SKM-1 treated with dmso at 0.1 percent for 144 hours (cell line): ENCODE results near the gene RBAK.
"Not testable (repeated sequence)": the region's sequence is repeated elsewhere in the genome, so short reads cannot be mapped to it uniquely, and the experiment has no call there.

Source experiments
- DNase-seq: peaks from one replicate; lab custom pipeline; 2025; ENCODE audit not compliant: unreplicated experiment; lab: John Stamatoyannopoulos, UW

The RBAK gene

GRCh38 chr7:5050676-5051075 lies 5.0 kb downstream of the RBAK start:
- DNase-seq, result no peak

DNA sequence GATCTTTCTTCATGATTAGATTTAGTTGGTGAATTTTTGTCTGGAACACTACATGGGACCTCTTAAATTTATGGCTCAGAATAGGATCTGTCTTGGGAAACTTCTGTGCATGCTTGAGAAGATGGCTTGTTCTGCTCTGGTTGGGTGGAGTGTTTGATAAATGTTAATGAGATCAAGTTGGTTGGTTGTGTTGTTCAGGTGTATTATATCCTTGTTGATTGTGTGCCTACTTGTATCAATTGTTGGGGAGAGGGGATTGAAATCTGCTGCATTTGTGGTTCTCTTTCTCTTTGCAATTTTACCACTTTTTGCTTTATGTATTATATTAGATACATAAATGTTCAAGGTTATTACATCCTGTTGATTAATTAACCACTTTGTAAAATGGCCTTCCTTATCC lies 6.1 kb downstream of the RBAK start:
- not testable (repeated sequence) for DNase-seq

DNA sequence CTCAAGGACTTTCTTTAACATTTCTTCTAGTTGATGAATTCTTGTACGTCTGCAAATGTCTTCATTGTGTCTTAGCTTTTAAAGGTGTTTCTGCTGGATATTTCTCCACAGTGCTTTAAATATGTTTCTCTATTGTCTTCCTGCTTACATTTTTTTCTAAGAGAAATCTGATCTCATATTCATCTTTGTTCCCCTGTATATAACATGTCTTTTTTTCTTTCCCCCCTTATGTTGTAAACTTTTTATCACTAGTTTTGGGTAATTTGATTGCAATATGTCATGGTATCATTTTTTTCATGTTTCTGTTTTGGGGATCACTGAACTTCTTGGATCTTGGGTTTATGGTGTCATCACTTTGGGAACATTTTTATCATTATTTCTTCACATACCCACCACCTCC lies 7.5 kb downstream of the RBAK start:
- no peak for DNase-seq

DNA sequence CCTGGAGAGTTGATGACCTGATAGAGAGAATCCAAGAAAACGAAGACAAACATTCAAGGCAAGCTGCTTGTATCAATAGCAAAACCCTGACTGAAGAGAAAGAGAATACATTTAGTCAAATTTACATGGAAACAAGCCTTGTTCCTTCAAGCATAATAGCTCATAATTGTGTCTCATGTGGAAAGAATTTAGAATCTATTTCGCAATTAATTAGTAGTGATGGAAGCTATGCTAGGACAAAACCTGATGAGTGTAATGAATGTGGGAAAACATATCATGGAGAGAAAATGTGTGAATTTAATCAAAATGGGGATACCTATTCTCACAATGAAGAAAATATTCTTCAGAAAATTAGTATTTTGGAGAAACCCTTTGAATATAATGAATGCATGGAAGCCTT lies 18.0 kb downstream of the RBAK start:
- no peak for DNase-seq

- DNase-seq, result no peak
These were observed 18.9 kb downstream of the RBAK start for GRCh38 chr7:5064391-5065106.

DNA sequence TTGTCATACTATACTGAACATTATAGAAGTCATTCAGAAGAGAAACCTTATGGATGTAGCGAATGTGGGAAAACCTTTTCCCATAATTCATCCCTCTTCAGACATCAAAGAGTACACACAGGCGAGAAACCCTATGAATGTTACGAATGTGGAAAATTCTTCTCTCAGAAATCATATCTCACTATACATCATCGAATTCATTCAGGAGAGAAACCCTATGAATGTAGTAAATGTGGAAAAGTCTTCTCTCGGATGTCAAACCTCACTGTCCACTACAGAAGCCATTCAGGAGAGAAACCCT lies 19.4 kb downstream of the RBAK start:
- no peak for DNase-seq

GRCh38 chr7:5068521-5068920 lies 22.9 kb downstream of the RBAK start:
- no peak for DNase-seq

- DNase-seq, result no peak
These were observed 24.5 kb downstream of the RBAK start for GRCh38 chr7:5070206-5070605.

DNA sequence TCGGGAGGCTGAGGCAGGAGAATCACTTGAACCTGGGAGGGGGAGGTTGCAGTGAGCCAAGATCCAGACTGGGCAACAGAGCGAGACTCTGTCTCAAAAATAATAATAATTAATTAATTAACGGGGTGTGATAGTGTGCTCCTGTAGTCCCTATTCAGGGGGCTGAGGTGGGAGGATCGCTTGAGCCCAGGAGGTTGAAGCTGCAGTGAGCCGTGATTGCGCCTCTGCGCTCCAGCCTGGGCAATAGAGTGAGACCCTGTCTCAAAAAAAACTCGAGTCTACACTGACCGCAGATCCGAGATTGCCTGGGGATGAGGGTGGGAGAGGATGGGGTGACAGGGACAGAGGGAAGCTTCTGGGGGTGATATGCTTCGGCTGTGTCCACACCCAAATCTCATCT lies 29.5 kb downstream of the RBAK start:
- DNase-seq, result not testable (repeated sequence)

GRCh38 chr7:5077740-5078139 lies 32.1 kb downstream of the RBAK start:
- no peak for DNase-seq

GRCh38 chr7:5082806-5083205 lies 37.1 kb downstream of the RBAK start:
- DNase-seq, result no peak

GRCh38 chr7:5083311-5083711 lies 37.7 kb downstream of the RBAK start:
- DNase-seq, result no peak

DNA sequence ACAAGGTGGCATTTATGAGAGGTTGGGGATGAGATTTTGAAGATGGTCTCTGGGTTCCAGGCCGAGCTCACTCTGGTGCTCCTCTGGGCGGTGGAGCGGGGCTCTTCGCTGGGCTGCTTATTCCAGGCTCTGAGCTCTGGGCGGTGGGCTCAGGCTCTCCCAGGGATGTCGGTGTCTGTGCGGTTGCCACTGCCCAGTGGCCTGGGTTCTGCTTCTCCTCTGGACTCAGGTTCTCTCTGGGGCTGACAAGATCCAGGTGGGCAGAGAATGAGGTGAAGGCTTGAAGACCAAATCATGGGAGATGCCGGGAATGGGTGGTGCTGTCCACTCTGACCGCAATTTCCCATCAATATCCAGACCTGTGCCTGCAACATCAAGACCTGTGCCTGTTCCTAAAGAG lies 40.6 kb downstream of the RBAK start:
- DNase-seq, result no peak

DNA sequence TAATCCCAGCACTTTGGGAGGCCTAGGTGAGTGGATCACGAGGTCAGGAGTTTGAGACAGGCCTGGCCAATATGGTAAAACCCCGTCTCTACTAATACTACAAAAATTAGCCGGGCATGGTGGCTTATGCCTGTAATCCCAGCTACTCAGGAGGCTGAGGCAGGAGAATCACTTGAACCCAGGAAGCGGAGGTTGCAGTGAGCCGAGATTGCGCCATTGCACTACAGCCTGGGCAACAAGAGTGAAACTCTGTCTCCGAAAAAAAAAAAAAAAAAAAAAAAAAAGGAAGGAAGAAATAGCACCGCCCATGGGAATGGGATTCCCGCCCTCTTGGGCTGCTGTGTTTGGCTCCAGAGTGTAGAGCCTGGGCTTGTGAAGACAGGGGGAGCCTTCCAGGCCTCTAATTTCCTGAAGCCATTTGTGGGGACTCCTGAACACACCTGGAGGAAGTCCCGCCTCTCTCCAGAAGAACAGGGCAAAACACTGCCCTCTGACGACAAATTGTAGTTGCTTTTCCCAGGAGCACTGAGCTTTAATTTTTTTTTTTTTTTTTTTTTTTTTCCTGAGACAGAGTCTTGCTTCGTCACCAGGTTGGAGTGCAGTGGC lies 42.7 kb downstream of the RBAK start:
- not testable (repeated sequence) for DNase-seq

DNA sequence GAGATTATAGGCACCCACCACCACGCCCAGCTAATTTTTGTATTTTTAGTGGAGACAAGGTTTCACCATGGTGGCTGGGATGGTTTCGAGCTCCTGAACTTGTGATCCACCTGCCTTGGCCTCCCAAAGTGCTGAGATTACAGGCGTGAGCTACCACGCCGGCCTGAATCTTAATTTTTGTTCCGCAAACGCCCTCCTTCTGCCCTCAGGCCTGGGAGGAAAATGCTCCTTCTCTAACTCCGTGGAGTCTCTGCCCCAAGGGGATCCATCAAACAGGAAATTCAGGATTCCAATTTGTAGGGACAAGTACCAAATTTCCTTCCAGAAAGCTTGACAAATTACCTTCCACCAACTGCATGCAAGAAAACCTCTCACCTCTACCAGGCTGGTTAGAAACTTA lies 43.2 kb downstream of the RBAK start:
- no peak for DNase-seq

- no peak for DNase-seq
These were observed 48.3 kb downstream of the RBAK start for GRCh38 chr7:5093948-5094347.

- DNase-seq, result peak; percentile 16
These were observed 49.0 kb downstream of the RBAK start for GRCh38 chr7:5094641-5095040.

GRCh38 chr7:5116359-5116758 lies 70.7 kb downstream of the RBAK start:
- no peak for DNase-seq

DNA sequence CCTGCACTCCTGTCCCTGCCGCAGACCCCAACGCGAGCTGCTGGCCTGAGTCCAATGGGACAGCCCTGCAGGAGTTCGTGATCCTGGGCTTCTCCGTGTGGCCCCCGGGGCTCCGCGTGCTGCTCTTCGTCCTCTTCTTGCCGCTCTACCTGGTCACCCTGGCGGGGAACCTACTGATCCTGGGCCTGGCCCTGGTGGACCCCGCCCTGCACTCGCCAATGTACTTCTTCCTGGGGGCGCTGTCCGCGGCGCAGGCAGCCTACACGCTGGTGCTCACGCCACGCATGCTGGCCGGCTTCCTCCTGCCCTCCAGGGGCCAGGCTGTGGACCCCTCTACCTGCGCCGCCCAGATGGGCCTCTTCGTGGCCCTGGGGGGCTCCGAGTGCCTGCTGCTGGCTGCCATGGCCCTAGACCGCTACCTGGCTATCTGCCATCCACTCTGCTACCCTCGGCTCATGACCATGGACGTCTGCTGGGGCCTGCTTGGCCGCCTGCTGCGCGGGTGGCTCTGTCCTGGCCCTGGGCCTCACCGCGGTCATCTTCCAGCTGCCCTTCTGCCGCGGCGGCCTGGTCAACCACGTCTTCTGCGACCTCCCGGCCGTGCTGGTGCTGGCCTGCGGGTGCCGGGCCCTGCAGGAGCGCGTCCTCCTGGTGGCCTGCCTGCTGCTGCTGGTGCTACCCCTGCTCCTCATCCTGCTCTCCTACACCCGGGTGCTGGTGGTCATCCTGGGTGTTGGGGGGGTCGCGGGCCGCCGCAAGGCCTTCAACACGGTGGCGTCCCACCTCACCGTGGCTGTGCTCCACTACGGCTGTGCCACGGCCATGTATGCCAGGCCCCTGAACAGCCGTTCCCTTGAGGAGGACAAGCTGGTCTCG lies 71.7 kb downstream of the RBAK start:
- DNase-seq, result no peak
